H1 (cell line): ENCODE measurements around the gene TDRD9. TPM values are rescaled to one million over a fixed set of nuclear protein-coding genes. Genes with fewer than 3 reads are reported as not detected.

Experiments
- CTCF ChIA-PET: fragments of 300-600 bp; sonication (Branson Sonifier 250); formaldehyde crosslinking; loops from one replicate; lab custom pipeline; 2021; ENCODE audit not compliant: partially characterized antibody; lab: Charles Lee
- POLR2A ChIA-PET: fragments of 300-600 bp; sonication (Branson Sonifier 250); formaldehyde crosslinking; loops from one replicate; lab custom pipeline; 2021; ENCODE audit warnings: inconsistent platforms; ENCODE audit not compliant: partially characterized antibody; lab: Charles Lee
- DNase-seq, 2 experiments: peaks; one replicate each; pipeline versions ENCODE4 v3.0.0 to v3.0.0-alpha.2; 2010 to 2022; ENCODE audit warnings: low spot score in 2 of 2, low read depth in 1 of 2, mixed read lengths in 1 of 2
- FAIRE-seq: peaks from 2 replicates; lab custom pipeline; 2011; peaks lifted over from hg19 to GRCh38; lab: Jason Lieb, UNC
- H2AFZ ChIP-seq: 2 replicates; pipeline ENCODE4 v1.8.1; 2012; ENCODE audit warnings: low read length, inconsistent platforms
- H2AK5ac ChIP-seq: 2 replicates; pipeline ENCODE4 v1.6.1; 2013; ENCODE audit warnings: low read depth, low read length
- H2BK120ac ChIP-seq: replicated peaks from 2 replicates; pipeline ENCODE3; 2013; ENCODE audit warnings: low read depth, low read length, inconsistent platforms
- H2BK12ac ChIP-seq: 2 replicates; pipeline ENCODE4 v1.6.1; 2013; ENCODE audit warnings: low read depth, low read length
- H2BK15ac ChIP-seq: 2 replicates; pipeline ENCODE4 v1.6.1; 2013; ENCODE audit warnings: low read length
- H2BK20ac ChIP-seq: 2 replicates; pipeline ENCODE4 v1.6.1; 2013; ENCODE audit warnings: low read length
- H2BK5ac ChIP-seq: 2 replicates; pipeline ENCODE4 v1.6.1; 2013; ENCODE audit warnings: low read depth, low read length
- H3K14ac ChIP-seq: 2 replicates; pipeline ENCODE4 v1.6.1; 2013; ENCODE audit warnings: inconsistent platforms; ENCODE audit not compliant: insufficient read length
- H3K18ac ChIP-seq: 2 replicates; pipeline ENCODE4 v1.6.1; 2013; ENCODE audit warnings: low read length; ENCODE audit errors: extremely low read depth
- H3K23ac ChIP-seq: 2 replicates; pipeline ENCODE4 v1.6.1; 2013; ENCODE audit warnings: inconsistent platforms; ENCODE audit not compliant: insufficient read length
- H3K23me2 ChIP-seq: 2 replicates; pipeline ENCODE4 v1.6.1; 2013; ENCODE audit warnings: low read depth, low read length
- H3K27ac ChIP-seq: 2 replicates; pipeline ENCODE4 v1.6.1; 2011; ENCODE audit warnings: low read depth, low read length, inconsistent platforms
- H3K27me3 ChIP-seq, 4 experiments: replicated peaks in 1 of 4; 1 replicate in 1 of 4; 2 replicates in 3 of 4; pipeline versions ENCODE4 v1.6.1 to v1.8.1; 2011 to 2013; ENCODE audit warnings: low read length in 3 of 4, mild to moderate bottlenecking in 3 of 4, inconsistent platforms in 2 of 4, mixed read lengths in 2 of 4, moderate library complexity in 1 of 4; ENCODE audit not compliant: control insufficient read depth in 3 of 4, insufficient read depth in 3 of 4; ENCODE audit errors: extremely low read depth in 1 of 4
- H3K36me3 ChIP-seq, 4 experiments: 2 replicates each; pipeline versions ENCODE4 v1.6.1 to v1.8.1; 2011 to 2013; ENCODE audit warnings: mild to moderate bottlenecking in 4 of 4, low read length in 3 of 4, moderate library complexity in 2 of 4, control low read depth in 1 of 4, inconsistent platforms in 1 of 4; ENCODE audit not compliant: insufficient read depth in 4 of 4, control insufficient read depth in 2 of 4
- H3K4ac ChIP-seq: replicated peaks from 2 replicates; pipeline ENCODE3; 2013; ENCODE audit warnings: low read length, low read depth, mixed read lengths, inconsistent platforms; ENCODE audit not compliant: insufficient read length
- H3K4me1 ChIP-seq, 4 experiments: replicated peaks in 1 of 4; 1 replicate in 1 of 4; 2 replicates in 3 of 4; pipeline versions ENCODE4 v1.6.1 to v1.8.1; 2011 to 2013; ENCODE audit warnings: low read length in 3 of 4, inconsistent platforms in 2 of 4, mixed read lengths in 1 of 4; ENCODE audit not compliant: insufficient read depth in 4 of 4, control insufficient read depth in 3 of 4
- H3K4me2 ChIP-seq, 2 experiments: 2 replicates each; pipeline versions ENCODE4 v1.6.1 to v1.8.1; 2011 to 2013; ENCODE audit warnings: low read depth in 2 of 2, low read length in 2 of 2, control low read depth in 1 of 2, inconsistent platforms in 1 of 2, mild to moderate bottlenecking in 1 of 2; ENCODE audit not compliant: insufficient read depth in 1 of 2
- H3K4me3 ChIP-seq, 4 experiments: fragments of 200-600, 300-600 bp in 1 of 4; sonication (generic), shearing (Covaris generic), sonication (Bioruptor Twin) in 1 of 4; 2 replicates each; pipeline versions ENCODE4 v1.5.1 to v1.8.1; 2011 to 2016; ENCODE audit warnings: low read length in 4 of 4, low read depth in 3 of 4, control low read depth in 2 of 4, inconsistent platforms in 2 of 4, mild to moderate bottlenecking in 2 of 4, mixed read lengths in 1 of 4, moderate library complexity in 1 of 4; ENCODE audit not compliant: insufficient read depth in 2 of 4; ENCODE audit errors: extremely low read depth in 1 of 4
- H3K56ac ChIP-seq: replicated peaks from 2 replicates; pipeline ENCODE3; 2013; ENCODE audit warnings: low read depth, mild to moderate bottlenecking, mixed read lengths, low read length, inconsistent platforms; ENCODE audit not compliant: insufficient read length
- H3K79me1 ChIP-seq: 2 replicates; pipeline ENCODE4 v1.6.1; 2013; ENCODE audit warnings: low read depth, low read length, control low read depth
- H3K79me2 ChIP-seq, 2 experiments: 2 replicates each; pipeline versions ENCODE4 v1.6.1 to v1.8.1; 2012 to 2013; ENCODE audit warnings: low read length in 2 of 2, mild to moderate bottlenecking in 2 of 2, inconsistent platforms in 1 of 2; ENCODE audit not compliant: insufficient read depth in 2 of 2, control insufficient read depth in 1 of 2
- H3K9ac ChIP-seq, 4 experiments: replicated peaks in 1 of 4; 1 replicate in 1 of 4; 2 replicates in 3 of 4; pipeline versions ENCODE4 v1.6.1 to v1.8.1; 2011 to 2013; ENCODE audit warnings: low read depth in 3 of 4, low read length in 3 of 4, control low read depth in 2 of 4, mild to moderate bottlenecking in 2 of 4, moderate library complexity in 2 of 4, inconsistent platforms in 1 of 4; ENCODE audit errors: extremely low read depth in 1 of 4
- H3K9me3 ChIP-seq, 2 experiments: 2 replicates each; pipeline versions ENCODE4 v1.6.1 to v1.8.1; 2012 to 2013; ENCODE audit warnings: mild to moderate bottlenecking in 2 of 2, moderate library complexity in 2 of 2, control low read depth in 1 of 2, inconsistent platforms in 1 of 2, low read depth in 1 of 2, low read length in 1 of 2, mixed read lengths in 1 of 2; ENCODE audit not compliant: insufficient read depth in 2 of 2
- H4K20me1 ChIP-seq, 2 experiments: replicated peaks in 1 of 2; 2 replicates each; pipeline versions ENCODE3 to v1.8.1; 2011 to 2013; ENCODE audit warnings: inconsistent platforms in 2 of 2, low read length in 2 of 2, mild to moderate bottlenecking in 1 of 2; ENCODE audit not compliant: insufficient read depth in 2 of 2, control insufficient read depth in 1 of 2
- H4K5ac ChIP-seq: 2 replicates; pipeline ENCODE4 v1.6.1; 2013; ENCODE audit warnings: low read length, low read depth, mixed read lengths, inconsistent platforms; ENCODE audit not compliant: insufficient read length
- H4K8ac ChIP-seq: 2 replicates; pipeline ENCODE4 v1.8.0; 2013; ENCODE audit warnings: mild to moderate bottlenecking, moderate library complexity, low read length, inconsistent platforms; ENCODE audit not compliant: insufficient read depth; ENCODE audit errors: extremely low read depth
- H4K91ac ChIP-seq: replicated peaks from 2 replicates; pipeline ENCODE3; 2013; ENCODE audit warnings: low read length, mixed read lengths, inconsistent platforms; ENCODE audit not compliant: insufficient read length
- ASH2L ChIP-seq: fragments of 200-600, 300-600 bp; sonication (generic); IDR thresholded peaks from one replicate; pipeline ENCODE4 v1.7.1; 2017; ENCODE audit warnings: low read length
- BACH1 ChIP-seq: IDR thresholded peaks from 2 replicates; pipeline ENCODE4 v1.6.1; 2012; ENCODE audit warnings: low read length, improper control_type of control experiment
- EZH2 ChIP-seq: fragments of 200-600 bp; sonication (generic); IDR thresholded peaks from 2 replicates; pipeline ENCODE4 v1.7.1; 2012; ENCODE audit warnings: low read depth, mild to moderate bottlenecking, moderate library complexity, low read length, inconsistent platforms; ENCODE audit not compliant: severe bottlenecking
- FOSL1 ChIP-seq: IDR thresholded peaks from 2 replicates; pipeline ENCODE4 v1.6.1; 2011; ENCODE audit warnings: mild to moderate bottlenecking, low read depth, low read length, moderate library complexity; ENCODE audit not compliant: insufficient read depth
- MAFK ChIP-seq: IDR thresholded peaks from 2 replicates; pipeline ENCODE4 v1.6.1; 2012; ENCODE audit warnings: low read depth, mild to moderate bottlenecking, improper control_type of control experiment, low read length
- MAX ChIP-seq: IDR thresholded peaks from 2 replicates; pipeline ENCODE4 v1.6.1; 2012; ENCODE audit warnings: inconsistent platforms
- RFX5 ChIP-seq: IDR thresholded peaks from 2 replicates; pipeline ENCODE4 v1.6.1; 2011; ENCODE audit warnings: low read depth, low read length, improper control_type of control experiment, borderline replicate concordance
- SIX5 ChIP-seq: IDR thresholded peaks from 2 replicates; pipeline ENCODE4 v1.6.1; 2011; ENCODE audit warnings: mild to moderate bottlenecking, low read depth, low read length
- YY1 ChIP-seq: IDR thresholded peaks from 2 replicates; pipeline ENCODE4 v1.6.1; 2011; ENCODE audit warnings: low read depth, mild to moderate bottlenecking, low read length
- WGBS, 2 experiments: shearing (Covaris generic) in 1 of 2; methylation state at CpG; one replicate each; pipeline versions ENCODE4 v1.1.6 to v1.1.7; 2013 to 2015; ENCODE audit warnings: low lambda C conversion rate in 2 of 2, mixed read lengths in 2 of 2, inconsistent platforms in 1 of 2, low coverage in 1 of 2, missing lambda C conversion rate in 1 of 2; ENCODE audit not compliant: insufficient replicate concordance in 2 of 2, insufficient coverage in 1 of 2, insufficient read length in 1 of 2; ENCODE audit errors: extremely low coverage in 1 of 2, missing lambda C conversion rate in 1 of 2; 5-methylcytosine and 5-hydroxymethylcytosine counted together
- polyA plus RNA-seq, 7 experiments: library from polyadenylated mRNA; depleted of rRNA in 3 of 7; stranded (reverse) in 5 of 7; unstranded in 2 of 7; fragments of >200 nt in 5 of 7; fragments of 200-250 nt in 2 of 7; gene quantifications; 1 replicate in 5 of 7; 2 replicates in 1 of 7; 4 replicates in 1 of 7; pipeline versions ENCODE4 v1.2.1 to v1.2.3, GENCODE V29; 2011 to 2013; ENCODE audit warnings: missing spikeins in 2 of 7, mixed read lengths in 2 of 7
- total RNA-seq: library from RNA; stranded (reverse); fragmentation: NEBNext Ultra II Directional; extraction: Animal tissue kit (Norgen Biotek cat#: 25700); gene quantifications from 2 replicates; pipeline ENCODE4 v1.2.1, GENCODE V29; 2021
- TF ChIP-seq, protein P1 (sequence below): IDR thresholded peaks from 2 replicates; pipeline ENCODE4 v1.6.1; 2012; ENCODE audit warnings: low read length, inconsistent platforms

TDRD9 gene
- total and polyA plus RNA-seq, 2 of the 8 experiments (the other 6 are each of a cell fraction or from before 2014, with no cell fraction given): not detected

- H3K23me2 ChIP-seq: no peaks in the 10 kb centered on the region
- no peak within 1 kb of the TSS for H2BK5ac ChIP-seq
- H3K4me3 ChIP-seq: no peak within 1 kb of the TSS
- H4K91ac ChIP-seq: no peak within 1 kb of the TSS
- H3K4me1 ChIP-seq: no peaks in the 10 kb centered on the region
- FAIRE-seq: no peak
- 0 out of 7 replicates have a peak, but pooled peaks cover 0 to 1% (median 0%) of the 10 kb centered on the region in 4 experiments for H3K27me3 ChIP-seq
- H3K4me2 ChIP-seq: no peak within 1 kb of the TSS
- no peaks in the 10 kb centered on the region for H3K79me2 ChIP-seq
- H3K9ac ChIP-seq: no peak within 1 kb of the TSS
- no peaks in the 10 kb centered on the region for H3K36me3 ChIP-seq
- H4K5ac ChIP-seq: no peak within 1 kb of the TSS
- H2AFZ ChIP-seq: no peak within 1 kb of the TSS
- H2BK15ac ChIP-seq: no peak within 1 kb of the TSS
- H2BK12ac ChIP-seq: no peak within 1 kb of the TSS
- H2AK5ac ChIP-seq: no peak within 1 kb of the TSS
- no peak within 1 kb of the TSS for H3K27ac ChIP-seq
- H3K18ac ChIP-seq: no peak within 1 kb of the TSS
- H3K14ac ChIP-seq: no peak within 1 kb of the TSS
- H2BK120ac ChIP-seq: no peak within 1 kb of the TSS
- no peaks in the 10 kb centered on the region for H3K79me1 ChIP-seq
- no peak within 1 kb of the TSS for H2BK20ac ChIP-seq
- ChIA-PET CTCF (interaction anchor here (0.8 to 1.9 kb wide), 11 partner anchors 11 to 133 kb away, joined by 3 to 8 read pairs (median 3); no protein-coding TSS in a partner anchor), POLR2A (interaction anchor here (1.2 kb wide), 1 partner anchor 11 kb away, joined by 3 read pairs; no protein-coding TSS in a partner anchor)
- H4K8ac ChIP-seq: no peak within 1 kb of the TSS
- H3K23ac ChIP-seq: no peak within 1 kb of the TSS
- H4K20me1 ChIP-seq: no peaks in the 10 kb centered on the region
- no peak within 1 kb of the TSS for H3K56ac ChIP-seq
- peaks cover 2% of the 10 kb centered on the region in 2 experiments; a peak in 2 of 4 replicates for H3K9me3 ChIP-seq
- H3K4ac ChIP-seq: no peak within 1 kb of the TSS
- 90% methylated on average over 14 of the region's 14 CpGs; no CpG with 5 or more reads in 1 of the 2 experiments for WGBS, 2 experiments
- no peak for DNase-seq
- no peak for TF ChIP-seq FOSL1
- no peak for TF ChIP-seq MAFK
- TF ChIP-seq, protein P1, sequence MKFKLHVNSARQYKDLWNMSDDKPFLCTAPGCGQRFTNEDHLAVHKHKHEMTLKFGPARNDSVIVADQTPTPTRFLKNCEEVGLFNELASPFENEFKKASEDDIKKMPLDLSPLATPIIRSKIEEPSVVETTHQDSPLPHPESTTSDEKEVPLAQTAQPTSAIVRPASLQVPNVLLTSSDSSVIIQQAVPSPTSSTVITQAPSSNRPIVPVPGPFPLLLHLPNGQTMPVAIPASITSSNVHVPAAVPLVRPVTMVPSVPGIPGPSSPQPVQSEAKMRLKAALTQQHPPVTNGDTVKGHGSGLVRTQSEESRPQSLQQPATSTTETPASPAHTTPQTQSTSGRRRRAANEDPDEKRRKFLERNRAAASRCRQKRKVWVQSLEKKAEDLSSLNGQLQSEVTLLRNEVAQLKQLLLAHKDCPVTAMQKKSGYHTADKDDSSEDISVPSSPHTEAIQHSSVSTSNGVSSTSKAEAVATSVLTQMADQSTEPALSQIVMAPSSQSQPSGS: no peak
- TF ChIP-seq RFX5: no peak
- no peak for TF ChIP-seq ASH2L
- TF ChIP-seq BACH1: no peak
- TF ChIP-seq YY1: no peak
- no peak for TF ChIP-seq EZH2
- no peak for TF ChIP-seq MAX
- no peak for TF ChIP-seq SIX5
These were observed 13.9 kb downstream of the TDRD9 start, which contains the start of gene RD3L for GRCh38 chr14:103941973-103942736. Gene RD3L, minus strand, starts transcription at chr14:103942529. Its CDS starts 834 bp downstream, at chr14:103941695.
